Embryonic facial prominence (tissue), 1 donor: Measurements from ENCODE around the gene CADM1.

Experiments used
- DNase-seq: peaks from one replicate; pipeline ENCODE4 v3.0.0-alpha.2; 2016; ENCODE audit errors: extremely low spot score

Gene CADM1

DNA sequence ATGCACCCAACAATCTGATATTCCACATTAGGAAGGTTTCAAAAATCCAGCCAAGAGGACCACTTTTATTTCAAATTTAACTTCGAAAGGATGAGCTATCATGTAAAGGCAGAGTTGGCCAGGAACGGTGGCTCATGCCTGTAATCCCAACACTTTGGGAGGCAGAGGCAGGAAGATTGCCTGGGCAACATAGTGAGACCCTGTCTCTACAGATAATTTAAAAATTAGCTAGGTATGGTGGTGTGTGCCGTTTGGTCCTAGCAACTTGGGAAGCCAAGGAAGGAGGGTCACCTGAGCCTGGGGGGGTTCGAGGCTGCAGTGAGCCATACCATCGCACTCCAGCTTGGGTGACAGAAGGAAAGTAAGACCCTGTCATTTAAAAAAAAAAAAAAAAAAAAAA lies 96.7 kb downstream of the CADM1 start:
- no peak for DNase-seq

DNA sequence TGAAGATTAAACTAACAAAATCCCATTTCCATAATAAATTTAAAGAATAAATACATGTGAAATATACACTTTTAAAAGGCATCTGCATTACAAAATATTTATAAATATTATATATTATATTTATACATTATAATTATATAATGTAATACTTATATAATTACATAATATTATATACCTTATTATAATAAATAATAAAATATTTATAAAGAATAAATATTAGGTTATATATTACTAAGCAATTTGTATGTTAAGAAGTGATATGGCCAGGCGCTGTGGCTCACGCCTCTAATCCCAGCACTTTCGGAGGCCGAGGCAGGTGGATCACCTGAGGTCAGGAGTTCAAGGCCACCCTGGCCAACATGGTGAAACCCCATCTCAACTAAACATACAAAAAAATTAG lies 97.8 kb downstream of the CADM1 start:
- DNase-seq: no peak

DNA sequence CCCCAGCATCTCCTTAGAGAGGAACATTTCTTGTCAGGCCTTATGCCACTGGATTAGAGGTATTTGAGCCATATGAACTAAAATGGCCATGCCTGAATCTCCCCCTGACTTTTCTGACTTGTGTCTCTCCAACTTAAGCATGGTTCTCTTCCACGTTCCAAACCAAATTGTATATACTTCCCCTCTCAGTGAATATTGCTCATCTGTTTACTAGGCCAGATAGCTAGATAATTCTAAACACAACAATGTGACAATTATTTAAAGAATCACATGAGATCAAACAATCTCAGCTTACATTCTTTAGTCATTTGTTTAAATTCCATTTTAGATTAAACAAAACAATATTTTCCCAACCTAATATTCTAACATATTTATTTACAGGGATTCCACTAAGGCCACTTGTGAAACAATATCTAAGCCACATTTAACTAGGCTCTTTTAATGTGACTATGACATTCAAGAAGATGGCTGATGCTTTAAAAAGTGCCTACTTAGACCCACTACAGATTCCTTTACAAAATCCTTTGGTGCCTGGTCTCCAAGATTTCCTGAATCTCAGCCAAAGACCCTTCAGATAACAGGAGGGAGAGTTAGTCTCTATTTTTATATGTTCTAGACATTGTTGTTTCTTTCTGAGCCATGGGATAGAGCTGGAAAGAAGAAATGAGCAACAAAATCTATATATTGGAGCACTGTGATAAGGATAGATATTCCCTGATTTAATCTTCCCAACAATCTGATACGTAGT lies 105.7 kb downstream of the CADM1 start:
- no peak for DNase-seq

DNA sequence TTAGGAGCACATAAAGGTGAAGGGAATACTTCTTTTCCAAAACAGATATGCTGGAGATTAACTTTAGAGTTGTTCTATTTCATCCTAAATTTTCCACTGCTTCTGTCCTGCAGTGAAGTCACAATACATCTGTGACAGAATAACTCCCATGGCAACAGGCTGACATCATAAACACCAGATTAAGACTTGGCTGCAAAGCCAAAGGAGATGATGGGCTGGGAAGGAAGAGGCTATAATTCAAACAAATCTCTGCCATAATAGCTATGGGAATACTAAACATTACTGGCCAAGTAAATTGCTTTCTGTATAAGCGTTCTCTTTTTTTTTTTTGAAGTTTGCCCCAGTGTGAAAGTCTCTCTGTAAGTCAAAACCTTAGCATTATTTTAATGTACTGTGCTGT lies 107.7 kb downstream of the CADM1 start:
- no peak for DNase-seq

DNA sequence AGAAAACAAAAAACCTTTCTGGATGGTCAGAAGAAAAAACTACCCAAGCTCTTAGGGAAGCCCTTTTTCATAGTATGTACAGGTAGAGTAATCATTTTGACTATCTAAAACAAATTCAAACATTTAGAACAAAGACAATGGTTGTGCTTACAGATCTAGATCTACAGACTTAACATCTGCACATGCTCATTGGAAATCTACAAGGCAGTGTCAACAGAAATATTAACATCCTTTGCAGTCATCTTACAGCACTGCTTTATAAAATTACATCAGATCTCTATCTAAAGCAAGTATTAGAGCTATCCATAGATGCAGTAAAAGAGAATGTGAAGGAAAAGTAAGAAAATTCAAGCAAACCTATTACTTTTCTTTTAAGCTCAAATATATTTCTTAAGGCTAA lies 110.3 kb downstream of the CADM1 start:
- no peak for DNase-seq

DNA sequence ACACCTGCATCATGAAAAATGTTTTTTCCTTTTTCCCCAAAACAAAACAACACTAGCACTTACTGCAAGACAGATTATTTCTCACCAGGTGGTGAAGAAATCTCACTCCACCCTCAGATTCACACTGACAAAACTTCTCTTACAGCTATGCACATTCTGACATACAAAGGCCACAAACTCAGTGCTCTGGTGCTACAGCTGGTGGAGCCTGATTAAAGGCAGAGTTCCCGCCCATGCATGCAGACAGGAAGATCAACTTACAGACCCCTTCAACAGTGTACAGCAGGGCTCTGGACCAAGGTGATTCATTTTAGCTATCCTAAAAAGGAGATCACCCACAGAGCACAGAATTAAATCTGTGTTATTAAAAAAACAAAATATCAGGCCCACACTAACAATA lies 112.6 kb downstream of the CADM1 start:
- no peak for DNase-seq

DNA sequence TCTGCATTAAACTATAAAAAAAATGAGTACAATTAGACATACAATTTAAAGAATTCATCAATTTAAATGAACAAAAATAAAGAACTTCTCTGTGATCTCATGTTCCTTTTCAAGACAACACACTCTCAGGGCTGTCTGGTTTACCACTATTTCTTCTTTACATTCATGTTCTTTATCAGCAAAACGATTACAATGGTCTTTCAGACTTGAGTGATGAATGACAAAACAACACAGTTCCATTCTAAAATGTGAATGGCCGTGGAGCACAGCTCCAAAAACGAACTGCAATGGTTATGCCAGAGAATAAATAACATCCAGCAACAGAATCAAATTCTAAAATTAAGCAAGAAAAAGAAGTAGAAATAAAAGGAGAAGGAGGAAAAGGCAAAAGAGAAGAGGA lies 113.1 kb downstream of the CADM1 start:
- no peak for DNase-seq

GRCh38 chr11:115390441-115390840 lies 113.8 kb downstream of the CADM1 start:
- DNase-seq: no peak

GRCh38 chr11:115389790-115390189 lies 114.4 kb downstream of the CADM1 start:
- no peak for DNase-seq

DNA sequence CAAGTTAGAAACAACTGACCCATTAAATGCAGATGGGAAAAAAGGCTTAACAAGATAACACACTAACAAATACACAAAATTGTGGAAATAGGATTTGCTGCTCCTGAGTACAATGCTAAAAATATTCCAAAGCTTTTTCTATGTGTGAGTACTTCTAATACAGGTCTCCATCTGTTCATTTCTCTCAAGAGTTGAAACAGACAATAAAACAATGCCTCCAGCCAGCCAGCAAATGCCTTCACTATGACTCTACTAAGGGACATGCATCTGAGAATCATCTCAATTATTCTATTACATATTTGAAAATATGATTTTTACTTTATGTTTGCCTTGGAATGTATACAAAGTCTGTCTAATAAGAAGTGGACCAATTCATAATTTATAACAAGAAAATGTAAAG lies 119.0 kb downstream of the CADM1 start:
- no peak for DNase-seq

DNA sequence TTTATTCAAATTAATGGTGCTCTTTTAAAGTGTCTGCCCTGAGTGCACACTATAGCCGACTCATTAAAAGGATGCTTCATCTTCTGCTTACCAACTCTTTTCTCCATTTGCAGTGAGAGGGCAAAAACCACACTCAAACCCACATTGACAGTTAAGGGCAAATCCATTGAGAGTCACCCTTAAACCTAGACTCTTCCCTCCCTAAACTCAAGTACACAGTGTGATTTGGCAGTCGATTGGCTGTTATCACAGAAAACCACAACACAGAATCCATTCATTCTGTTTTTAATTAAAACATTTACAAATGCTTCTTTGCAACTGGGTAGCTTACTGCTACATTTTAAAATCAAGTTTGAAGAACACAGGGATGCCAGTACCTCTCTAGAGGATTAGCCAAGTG lies 120.0 kb downstream of the CADM1 start:
- no peak for DNase-seq

DNA sequence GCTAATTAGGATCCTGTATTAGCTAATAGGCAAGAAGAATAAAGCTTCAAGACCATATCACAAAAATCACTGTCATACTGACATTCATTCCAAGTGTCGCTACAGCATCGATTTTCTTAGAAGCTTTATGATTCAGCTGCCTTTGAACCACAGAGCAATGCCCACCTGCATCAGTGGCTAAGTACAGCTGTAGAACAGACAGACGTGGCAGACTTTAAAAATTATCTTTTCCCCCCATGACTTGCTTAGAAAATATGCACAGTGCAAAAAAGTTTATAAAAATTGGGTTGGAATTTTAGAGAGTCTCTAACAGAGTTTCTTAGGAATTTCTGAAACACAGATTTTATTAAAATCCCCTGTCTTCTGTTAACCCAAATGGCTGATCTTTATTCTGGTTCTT lies 120.8 kb downstream of the CADM1 start:
- DNase-seq: no peak

- DNase-seq: no peak
These were observed 124.7 kb downstream of the CADM1 start for GRCh38 chr11:115379528-115379927.

GRCh38 chr11:115378557-115378956 lies 125.7 kb downstream of the CADM1 start:
- no peak for DNase-seq

GRCh38 chr11:115377882-115378296 lies 126.3 kb downstream of the CADM1 start:
- no peak for DNase-seq

DNA sequence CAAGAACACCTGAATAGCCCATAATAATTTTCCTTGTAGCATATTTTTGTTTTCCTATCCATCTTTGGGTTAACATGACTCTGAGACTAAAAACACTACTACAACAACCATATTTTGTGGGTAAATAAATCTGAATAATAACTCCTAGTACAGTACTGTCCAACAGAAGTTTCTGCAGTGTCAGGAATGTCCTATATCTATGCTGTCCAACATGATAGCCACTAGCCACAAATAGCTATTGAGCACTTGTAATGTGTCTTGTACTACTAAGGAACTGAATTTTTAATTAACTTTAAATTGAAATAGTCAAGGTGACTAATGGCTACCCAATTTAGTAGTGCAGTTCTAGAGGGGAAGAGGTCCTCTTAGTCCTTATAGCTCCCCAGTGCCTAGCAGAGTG lies 135.6 kb downstream of the CADM1 start:
- DNase-seq: no peak

DNA sequence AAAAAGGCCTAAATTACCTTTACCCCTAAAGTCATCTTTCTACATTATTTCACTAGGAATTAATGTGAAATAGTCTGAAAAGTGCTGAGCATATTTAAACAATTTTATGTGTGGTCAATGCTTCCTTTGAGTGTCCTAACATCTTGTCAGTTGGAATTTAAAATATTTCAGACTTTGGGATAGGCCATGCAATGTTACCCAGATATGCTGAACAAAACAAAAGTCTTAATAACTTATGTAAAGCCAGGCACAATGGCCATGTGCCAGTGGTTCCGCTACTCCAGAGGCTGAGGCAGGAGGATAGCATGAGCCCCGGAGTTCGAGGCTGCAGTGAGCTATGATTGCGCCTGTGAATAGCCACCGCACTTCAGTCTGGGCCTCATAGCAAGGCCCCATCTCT lies 137.4 kb downstream of the CADM1 start:
- no peak for DNase-seq

DNA sequence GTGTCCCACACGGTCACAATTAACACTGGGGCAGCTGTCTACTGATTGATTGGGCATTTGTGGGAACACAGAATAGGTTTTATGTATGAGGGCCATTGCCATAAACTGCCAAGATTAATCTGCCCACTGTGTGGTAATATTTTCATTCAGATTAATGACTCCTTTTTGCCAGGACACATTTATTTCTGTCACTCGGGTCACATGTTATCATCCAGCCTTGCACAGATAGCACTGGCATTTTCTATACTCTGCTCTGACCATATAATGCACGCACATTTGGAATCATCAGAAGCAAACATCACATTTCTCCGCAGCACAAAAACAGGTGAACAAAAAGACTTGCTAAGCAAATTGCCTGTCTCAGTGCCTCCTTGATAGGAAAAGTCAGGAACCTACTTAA lies 138.3 kb downstream of the CADM1 start:
- DNase-seq: no peak

DNA sequence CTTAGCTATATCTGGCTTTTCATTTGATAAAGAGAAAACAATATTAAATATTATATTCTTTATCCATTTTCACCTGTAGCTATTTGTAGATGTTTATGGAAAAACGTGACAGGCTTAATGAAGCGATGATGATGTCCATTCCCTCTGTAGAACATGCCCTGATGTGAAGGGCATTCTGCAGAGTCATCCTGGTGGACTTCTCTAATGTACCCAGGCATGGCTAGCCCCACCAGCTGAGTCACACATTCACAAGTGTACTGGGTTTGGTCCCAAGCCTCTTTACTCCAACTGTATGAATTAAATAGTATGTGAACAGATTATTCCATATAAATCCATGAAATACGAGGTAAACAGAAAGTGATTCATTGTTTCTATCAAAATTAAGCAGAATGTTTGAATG lies 139.3 kb downstream of the CADM1 start:
- DNase-seq: no peak

DNA sequence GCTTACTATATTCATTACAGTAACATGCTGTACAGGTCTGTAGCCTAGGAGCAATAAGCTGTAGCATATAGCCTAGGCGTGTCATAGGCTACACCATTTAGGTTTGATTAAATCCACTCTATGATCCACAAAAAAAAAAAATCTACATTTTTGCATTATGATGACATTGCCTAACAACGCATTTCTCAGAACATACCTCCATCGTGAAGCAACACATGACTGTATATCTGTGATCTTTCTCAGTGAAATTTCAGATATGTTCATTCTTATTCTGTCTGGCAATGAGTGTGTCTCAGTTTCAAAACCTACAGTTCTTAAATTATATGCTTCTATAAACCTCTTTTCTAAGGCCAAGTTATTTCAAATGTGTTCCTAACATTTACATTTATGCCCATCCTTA lies 140.3 kb downstream of the CADM1 start:
- no peak for DNase-seq

DNA sequence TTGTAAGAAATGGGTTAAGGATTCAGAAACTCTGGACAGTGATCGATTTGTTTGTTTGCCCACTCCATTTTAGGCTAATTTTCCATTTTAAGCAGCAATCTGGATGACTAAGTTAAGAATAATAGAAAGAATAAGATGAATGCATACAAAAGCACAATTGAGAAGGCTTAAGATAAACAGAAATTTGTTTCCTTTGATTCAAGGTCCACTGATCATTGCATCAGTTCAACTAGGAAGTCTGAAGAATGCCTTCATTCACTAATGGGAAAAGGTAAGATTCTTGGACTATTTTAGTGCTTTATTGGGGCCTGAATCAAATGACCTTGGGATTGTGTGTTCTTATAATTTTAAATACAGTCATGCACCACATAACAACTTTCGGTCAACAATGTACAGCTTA lies 140.8 kb downstream of the CADM1 start:
- no peak for DNase-seq

GRCh38 chr11:115362997-115363396 lies 141.2 kb downstream of the CADM1 start:
- DNase-seq: no peak

DNA sequence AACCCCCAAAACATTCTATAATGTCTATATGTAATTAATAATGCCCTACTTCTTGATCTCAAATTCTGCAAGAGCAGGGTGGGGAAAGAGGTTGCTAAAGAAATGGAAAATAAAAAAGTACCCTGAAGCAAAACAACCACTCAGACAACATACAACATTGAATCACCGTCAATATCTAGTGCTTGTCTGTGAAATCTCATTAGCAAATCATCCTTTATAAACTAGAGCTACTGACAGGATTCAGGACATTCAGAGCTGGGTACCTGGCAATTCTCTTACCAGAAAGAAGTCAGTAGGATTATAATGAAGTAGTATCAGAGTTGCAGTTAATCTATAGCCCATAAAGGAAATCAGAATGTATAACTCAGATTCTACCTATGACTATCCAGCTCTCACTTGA lies 143.2 kb downstream of the CADM1 start:
- DNase-seq: no peak

DNA sequence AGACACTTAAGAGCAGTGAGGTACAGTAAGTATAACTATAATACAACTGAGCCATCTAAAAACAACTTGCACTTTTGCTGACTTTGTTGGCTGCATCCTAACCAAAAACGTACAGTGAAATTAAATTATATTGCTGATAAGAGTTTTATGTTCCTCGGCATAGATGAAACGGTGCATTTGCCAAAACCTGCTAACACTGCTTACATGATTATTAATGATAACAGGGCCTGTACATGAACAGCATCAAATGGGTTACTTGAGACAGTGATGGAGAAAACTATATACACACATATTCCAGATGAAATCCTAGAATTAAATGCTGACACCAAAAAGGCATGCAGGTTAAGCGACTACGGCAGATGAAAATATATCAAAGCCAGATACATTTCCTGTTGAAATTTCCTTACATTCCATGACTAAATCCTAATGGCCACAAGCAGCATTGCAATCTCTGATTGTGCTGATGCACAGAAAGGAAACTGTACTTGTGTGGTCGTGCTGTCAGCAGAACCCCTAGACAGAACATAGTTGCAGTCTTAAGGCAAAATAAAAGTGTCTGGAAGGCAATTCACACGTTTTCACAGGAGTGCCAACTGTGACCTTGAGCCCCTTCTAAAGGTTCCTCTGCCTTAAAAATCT lies 143.9 kb downstream of the CADM1 start:
- DNase-seq: no peak
